CD4-positive, alpha-beta T cell treated with Interleukin-4 for 4 hours (primary cell): Measurements from ENCODE around the gene NUP37.
"Not testable (repeated sequence)": the region's sequence is repeated elsewhere in the genome, so short reads cannot be mapped to it uniquely, and the experiment has no call there.

Experiments used
- DNase-seq: peaks from one replicate; pipeline ENCODE4 v3.0.0-alpha.2; 2020

NUP37 gene

DNA sequence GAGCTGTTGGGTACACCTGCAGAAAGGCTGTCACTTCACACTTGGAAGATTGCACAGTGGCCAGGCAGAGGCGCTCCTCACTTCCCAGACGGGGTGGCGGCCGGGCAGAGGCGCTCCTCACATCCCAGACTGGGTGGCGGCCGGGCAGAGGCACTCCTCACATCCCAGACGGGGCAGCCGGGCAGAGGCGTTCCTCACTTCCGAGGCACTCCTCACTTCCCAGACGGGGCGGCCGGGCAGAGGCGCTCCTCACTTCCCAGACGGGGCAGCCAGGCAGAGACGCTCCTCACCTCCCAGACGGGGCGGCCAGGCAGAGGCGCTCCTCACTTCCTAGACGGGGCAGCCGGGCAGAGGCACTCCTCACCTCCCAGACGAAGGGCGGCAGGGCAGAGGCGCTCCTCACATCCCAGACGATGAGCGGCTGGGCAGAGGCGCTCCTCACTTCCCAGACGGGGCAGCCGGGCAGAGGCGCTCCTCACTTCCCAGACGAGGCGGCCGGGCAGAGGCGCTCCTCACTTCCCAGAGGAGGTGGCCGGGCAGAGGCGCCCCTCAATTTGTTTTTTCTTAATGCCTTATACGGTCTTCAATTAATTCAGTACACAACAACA is 30.6 kb downstream of the NUP37 start:
- DNase-seq: not testable (repeated sequence)

DNA sequence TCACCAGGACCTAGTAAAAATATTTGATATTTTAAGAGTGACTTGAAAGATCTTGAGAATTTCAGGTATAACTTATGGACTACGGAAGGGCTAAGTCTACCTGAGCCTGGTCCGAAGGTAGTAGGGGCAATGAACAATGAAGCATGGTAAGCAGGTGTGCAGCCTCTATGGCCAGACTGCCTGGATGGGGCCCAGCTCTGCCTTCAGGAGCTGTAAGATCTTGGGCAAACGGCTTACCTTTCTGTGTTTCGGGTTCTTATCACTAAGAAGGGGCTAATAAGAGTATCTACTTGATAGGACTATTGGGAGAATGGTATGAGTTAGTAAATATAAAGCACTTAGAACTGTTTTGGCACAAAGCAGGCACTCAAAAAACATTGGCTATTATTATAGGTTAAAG is 39.1 kb downstream of the NUP37 start:
- DNase-seq: no peak

DNA sequence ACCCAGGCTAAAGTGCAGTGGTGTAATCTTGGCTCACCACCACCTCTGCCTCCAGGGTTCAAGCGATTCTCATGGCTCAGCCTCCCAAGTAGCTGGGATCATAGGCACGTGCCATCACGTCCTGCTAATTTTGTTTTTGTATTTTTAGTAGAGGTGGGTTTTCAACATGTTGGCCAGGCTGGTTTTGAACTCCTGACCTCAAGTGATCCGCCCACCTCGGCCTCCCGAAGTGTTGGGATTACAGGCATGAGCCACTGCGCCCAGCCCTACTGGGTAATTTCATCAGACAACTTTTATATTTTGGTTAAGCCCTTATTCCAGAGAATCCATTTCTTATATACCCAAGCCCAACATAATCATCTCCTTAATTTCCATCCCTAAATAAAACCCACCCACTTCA is 47.8 kb downstream of the NUP37 start:
- not testable (repeated sequence) for DNase-seq

DNA sequence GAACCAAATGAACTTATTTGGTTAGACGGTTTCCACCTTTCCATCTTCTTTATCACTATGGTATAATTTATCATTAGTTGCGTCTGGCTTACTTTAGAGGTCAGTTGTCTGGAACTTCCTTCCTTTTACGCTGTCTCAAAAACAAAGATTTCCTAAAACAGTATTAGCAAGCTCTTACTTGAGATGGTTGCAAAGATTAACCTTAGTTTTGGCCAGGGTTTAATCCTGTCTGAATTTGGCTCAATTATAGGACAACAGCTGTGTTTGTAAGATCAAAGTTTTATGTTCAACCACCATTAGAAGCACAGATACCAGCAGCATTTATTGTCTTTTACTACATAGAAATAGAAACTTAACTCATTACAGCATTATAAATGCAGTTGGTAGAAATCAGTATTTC is 50.2 kb downstream of the NUP37 start:
- DNase-seq: no peak

DNA sequence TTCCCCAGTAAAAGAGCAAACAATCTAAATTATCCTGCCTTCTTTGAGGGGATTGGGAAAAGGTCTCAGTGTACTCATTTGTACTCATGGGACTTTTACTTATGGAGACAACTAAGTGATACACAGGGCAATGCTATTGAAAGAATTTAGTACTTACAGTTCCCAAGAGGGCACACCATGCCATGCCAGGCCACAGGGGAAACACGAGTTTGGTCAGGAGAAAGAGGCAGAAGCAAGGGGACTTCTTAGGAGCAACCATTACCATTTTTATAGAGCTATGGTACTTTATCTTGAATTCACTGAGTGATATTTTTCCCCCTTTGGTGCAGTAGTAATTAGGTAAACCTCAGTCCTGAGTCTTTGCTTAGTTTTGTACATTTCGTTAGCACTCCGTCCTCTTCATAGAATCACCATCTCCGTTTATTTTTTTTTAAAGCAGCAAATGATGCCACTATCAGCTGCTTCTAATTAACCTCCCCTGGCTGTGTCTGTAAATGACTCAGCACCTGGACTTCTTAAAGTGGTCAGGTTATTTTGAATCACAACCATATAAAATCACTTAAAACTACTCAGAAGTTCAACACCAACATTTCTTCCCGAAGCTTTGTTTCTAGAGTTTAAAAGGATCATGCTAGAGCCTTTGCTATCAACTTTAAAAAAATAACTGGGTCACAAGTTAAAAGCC is 52.2 kb downstream of the NUP37 start:
- DNase-seq: no peak

DNA sequence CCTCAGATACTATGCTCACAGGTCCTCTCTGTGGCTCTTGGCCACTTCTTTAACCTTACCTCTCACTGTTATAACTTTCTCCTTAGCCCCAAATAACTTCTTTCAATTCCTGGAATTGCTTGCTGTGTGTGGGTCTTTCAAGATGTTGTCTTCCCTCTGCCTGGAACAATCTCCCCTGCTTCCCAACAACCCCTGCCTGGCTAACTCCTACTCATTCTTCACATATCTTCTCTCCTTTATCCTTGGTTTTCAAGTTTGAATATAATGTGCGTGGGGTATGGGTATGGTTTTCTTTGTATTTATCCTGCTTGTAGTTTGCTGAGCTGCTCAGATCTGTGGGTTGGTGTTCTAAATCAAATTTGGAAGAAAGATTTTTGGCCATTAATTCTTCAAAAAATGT is 55.4 kb downstream of the NUP37 start:
- no peak for DNase-seq

DNA sequence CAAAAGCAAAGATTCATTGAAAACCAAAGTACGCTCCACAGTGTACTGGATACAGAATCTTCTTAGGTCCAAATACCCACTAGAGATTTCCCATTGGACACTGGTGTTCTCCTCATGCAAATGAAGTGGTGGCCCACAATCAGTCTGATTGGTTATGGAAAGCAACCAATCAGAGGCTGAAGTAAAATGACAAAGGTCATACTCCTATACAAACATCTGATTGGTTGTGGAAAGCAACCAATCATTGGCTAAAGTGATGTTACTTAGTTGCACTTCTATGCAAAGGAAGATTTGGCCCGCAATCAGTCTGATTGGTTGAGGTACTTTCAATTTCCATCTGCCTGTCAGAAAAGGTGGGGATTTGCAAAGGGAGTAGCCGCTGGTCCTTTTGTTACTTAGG is 56.8 kb downstream of the NUP37 start:
- no peak for DNase-seq

DNA sequence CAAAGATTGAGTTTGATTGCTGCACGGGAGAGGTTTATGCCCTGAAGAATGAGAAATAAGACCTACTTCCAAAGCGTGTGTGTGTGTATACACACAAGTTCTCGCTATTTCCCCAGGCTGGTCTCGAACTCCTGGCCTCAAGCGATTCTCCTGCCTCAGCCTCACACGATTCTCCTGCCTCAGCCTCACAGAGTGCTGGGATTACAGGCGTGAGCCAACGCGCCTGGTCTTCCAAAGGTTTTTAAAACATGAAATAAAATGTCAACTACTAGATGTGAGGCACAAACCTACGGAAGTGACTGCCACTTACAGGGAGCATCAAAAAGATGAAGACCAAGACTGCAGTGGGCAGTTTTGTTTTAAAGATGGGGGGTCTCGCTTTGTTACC is 57.5 kb downstream of the NUP37 start:
- no peak for DNase-seq

DNA sequence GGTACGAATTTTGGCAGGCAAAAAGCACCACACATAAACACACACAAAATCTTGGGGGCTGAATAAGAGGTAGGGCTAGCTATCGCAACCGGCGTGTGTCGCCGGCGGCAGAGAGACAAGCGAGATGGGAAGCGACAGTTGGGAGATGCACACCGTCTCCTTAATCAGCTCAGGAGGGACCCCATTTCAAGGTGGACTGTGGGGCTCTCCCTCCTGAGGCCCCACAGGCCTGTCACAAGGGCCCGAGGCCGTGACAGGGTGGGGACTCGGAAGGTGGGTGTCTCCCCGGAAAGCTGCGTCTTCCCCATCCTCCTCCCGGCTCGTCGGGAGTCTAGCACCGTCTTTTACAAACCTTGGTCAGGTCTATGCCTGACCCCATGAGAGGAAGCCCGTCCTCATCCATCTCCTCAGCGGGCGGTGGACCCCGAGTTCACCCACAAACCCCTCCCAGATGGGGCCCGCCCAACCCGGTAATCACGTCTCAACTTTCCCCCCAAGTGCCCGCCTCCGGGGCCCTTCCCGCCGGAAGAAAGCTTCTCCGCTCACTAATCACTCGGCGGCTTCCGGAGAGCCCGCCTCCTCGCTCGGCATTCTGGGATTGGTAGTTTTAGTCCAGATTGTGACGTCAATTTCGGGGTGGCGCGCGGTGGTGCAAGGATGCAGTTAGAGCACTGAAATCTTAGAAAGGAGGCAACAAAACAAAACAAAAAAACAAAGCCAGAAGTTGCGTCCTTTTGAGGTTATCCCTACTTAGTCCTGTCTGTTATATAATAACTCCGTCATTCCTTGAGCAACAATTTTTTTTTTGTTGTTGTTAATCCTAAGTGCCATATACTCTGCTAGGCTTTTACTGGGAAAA is 58.1 kb downstream of the NUP37 start, which contains the start of gene WASHC3:
TSS of gene WASHC3 (minus strand) at position 432 of the 859 bp plus-strand sequence. CDS start at position 403, 29 bp downstream.
- peak; percentile 95 for DNase-seq

DNA sequence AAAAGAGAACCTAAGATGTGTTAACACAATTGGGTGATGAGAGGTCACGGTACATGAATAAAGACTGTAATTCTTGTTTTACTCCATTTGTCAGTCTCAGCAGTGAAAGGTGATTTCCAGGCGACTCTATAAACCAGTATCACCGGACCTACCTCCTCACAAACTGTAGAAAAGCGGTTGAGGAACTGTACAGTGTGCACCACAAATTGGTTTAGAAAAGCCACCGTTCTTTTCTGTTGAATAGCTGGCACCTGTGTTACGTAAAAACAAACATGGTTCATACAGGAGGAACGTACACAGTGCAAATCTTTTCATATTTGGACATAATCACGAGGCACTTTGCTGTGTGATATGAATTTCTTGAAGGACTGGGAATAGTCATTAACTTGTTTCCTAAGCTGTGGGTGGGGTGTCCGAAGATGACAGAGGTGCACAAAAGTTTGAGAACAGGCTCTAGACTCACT is 58.8 kb downstream of the NUP37 start:
- DNase-seq: peak; percentile 73

DNA sequence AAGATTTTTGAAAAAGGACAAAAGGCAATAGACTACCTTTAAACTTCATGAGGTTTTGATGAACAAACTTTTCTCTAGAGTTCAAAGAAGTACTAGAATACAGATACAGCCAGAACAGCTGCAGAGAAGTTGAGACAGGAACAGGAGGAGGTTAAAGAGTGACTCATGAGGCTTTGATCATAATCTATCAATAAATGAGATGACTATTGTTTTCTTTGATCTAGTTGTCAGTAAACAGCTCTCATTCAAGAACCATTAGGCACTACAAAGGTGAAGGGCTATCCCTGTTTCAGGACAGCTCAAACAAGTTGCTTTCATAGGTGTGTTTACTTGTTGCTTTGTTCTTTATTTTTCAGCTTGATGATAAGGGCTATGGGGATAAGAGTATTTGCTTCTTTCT is 60.6 kb downstream of the NUP37 start:
- DNase-seq: peak; percentile 82

DNA sequence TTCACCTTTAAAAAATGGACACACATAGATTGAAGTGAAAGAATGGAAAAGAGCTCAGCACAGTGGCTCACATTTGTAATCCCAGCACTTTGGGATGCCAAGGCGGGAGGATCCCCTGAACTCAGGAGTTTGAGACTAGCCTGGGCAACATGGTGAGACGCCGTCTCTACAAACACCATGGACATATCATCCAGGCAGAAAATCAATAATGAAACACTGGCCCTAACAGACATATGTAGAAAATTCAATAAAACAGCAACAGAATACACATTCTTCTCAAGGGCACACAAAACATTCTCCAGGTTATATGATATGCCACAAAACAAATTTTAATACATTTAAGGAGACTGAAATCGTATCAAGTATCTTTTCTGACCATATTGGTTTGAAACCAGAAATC is 65.6 kb downstream of the NUP37 start:
- DNase-seq: no peak

DNA sequence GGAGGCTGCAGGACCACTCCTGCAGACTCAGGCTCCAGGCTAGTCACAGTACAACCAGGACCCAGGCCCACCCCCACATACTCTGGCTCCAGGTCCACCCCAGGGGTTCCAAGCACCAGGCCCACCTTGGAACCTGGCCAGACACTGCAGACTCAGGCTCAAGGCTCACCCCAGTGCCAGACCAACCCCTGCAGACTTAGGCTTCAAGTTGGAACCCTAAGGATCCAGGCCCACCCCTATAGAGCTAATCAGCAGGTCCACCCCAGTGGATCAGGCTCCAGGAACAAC is 66.9 kb downstream of the NUP37 start:
- DNase-seq: no peak

DNA sequence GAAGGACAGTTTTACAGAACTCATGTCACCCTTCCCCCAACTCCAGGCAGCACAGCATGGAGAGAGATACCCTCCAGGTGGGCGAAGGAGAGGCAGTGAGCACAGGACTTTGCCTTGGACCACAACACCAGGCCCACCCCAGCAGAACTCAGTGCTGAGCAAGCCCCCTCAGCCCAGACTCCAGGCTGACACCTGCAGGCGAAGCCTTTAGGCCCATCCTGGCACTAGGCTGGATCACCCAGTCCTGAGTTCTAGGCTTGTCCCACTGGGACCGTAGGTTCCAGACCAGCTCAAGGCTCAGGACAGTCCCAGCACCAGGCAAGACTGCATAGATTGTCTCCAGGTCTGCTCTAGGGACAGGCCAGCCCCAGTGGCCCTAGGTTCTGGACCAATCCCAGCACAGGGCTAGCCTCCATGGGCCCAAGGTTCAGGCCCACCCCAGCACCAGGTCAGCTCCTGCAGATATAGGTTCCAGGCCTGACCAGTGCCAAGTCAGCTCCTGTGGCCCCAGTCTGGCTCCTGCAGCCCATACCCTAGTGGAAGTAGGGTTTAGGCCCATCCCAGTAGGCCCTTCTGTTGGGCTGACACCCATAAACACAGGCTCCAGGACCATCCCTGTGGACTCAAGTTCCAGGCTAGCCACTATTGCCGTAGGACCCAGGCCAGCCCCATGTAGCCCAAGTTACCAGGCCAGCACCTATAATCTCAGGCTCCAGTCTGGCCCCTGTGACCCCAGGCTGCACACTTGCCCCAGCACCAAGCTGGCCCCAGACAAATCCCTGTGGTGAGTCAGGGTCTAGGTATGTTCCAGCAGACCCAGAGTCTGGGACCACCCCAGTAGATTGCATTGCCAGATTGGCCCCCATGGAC is 67.5 kb downstream of the NUP37 start:
- no peak for DNase-seq

DNA sequence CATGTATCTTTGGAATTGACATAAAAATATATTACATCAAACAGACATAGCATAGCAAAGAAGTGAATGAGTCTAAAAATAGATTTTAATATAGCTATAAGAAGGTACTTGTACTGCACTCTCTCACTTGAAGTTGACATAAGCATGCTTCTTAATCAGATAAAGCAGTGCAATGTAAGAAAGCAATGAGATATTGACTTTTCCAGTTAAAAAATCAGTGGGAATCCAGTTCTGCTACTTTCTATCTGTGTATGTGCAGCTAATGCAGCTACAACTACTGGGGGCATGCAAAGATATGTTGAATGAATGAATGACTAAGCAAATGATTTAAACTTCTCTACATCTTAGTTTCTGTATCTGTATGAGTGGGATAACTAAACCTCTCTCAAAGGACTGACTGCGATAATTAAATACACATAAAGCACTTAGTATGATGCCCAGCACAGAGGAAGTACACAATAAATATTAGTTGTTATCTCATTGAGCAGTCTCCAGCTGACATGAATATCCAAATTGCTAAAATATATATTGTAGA is 68.4 kb downstream of the NUP37 start:
- DNase-seq: no peak

DNA sequence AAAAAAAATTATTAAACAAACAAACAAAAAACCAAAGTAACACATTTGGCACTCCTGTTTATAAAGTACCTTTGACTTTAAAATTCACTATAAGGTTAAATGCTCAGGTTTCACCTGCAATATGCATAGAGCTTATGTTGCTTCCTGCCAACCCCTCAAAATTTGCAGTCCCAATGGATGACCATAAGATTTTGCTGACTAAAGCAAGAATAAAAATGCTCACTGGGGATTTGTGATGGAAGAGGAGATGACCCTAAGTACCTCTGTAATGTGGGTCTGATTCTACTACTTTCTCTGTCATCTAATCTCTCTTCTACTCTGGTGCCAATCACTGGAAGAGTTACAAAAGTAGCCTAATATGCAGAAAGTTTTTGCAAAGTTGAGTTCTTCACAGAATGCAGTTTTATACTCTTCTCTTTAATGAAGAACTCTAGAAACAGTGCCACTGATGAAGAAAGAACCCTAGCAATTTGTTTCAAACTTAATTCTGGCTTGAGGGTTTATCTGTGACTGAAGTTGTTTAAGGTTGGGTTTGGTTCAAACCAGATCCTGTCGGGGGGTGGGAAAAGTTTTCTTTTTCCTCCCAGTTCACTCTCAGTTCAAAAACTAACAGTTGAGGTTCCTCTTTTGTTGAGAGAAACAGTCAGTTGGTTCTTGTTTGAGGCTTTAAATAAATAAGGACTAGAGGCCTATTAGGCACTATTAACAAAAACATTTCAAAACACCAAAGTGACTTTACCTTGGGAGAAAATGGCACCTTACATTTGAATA is 69.1 kb downstream of the NUP37 start:
- no peak for DNase-seq

DNA sequence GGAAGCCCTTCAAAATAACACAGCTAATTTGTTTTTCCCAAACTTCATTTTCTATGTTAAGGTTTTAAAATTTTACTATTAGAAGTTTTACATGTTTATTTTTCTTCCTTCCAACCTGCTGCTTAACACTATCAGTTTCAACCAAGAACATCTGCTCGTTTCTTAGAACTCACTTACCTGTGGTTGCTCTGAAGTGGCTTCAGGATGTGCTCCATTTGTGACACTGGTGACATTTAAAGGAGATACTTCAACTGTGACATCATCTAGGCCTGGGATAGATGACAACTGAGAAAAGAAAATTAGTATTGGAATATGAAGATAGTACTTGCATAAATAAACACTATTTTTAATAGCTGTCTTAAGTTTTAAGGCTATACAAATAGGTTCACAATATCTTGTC is 76.0 kb downstream of the NUP37 start:
- DNase-seq: peak; percentile 60

DNA sequence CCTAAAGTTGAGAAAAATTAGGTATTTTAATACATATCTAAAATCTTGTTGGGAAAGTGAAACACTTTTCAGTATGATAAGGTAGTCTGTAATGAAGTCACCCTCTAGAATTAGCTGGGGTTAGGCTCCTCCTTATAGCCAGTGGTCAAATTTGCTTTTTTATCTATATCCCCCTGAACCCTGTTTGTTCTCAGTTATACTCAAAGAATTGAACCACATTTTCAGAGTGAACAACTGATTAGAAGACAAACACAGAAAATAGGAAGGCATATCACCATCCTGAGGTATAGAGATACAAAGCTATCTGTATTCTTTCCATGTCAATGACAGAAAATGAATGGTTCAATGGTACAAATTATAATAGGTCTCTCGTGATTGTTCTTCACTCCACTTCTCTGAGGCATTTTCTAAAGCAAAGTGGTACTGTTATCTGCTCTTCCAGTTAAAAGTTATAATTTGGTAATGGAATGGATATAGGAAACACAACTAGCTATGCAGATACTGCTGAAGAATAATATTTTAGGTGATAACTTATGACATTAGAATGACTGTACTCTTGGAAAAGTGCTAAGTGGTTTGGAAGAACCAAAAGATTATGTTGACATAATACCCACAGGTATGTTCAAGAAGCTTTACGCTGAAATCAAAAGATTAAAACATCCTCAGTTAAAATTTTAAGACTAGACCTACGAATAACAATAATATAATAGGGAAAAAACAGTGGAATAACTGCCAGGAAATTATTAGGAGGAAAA is 85.7 kb downstream of the NUP37 start:
- no peak for DNase-seq

DNA sequence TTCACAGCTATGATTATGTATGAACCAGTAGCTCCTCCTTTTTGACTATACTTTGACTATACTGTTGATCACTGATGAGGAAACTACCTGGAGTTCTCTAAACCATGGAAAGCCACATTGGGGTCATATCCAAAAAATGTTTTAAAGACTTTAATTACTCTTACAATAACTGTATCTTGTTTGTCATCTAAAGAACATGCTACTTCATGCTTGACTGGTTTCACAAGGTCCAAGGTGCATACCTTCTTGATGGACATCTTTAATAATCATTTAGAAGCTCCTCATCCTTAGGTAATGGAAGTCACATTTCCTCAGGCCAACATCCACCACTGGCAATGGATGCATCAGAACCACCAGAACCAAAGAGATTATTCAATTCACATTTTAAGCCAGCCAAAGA is 88.1 kb downstream of the NUP37 start:
- no peak for DNase-seq

DNA sequence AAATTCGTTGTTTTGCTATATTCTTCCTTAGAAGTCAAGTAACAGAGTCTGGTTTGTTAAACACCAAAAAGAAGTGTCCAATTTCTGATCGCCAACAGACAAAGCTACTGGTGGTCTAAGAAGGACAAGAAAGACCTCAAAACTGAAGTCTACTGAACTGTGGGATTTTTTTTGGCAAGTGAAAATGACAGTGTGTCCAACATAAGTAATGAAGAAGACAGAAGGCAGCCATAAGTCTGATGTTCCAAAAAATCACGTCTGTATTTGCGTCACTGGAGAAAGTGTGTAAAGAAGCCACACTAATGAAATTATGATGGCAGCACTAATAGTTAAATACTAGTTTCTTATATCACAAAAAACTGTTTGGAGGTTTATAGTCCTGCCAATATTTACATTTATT is 90.8 kb downstream of the NUP37 start:
- DNase-seq: no peak

DNA sequence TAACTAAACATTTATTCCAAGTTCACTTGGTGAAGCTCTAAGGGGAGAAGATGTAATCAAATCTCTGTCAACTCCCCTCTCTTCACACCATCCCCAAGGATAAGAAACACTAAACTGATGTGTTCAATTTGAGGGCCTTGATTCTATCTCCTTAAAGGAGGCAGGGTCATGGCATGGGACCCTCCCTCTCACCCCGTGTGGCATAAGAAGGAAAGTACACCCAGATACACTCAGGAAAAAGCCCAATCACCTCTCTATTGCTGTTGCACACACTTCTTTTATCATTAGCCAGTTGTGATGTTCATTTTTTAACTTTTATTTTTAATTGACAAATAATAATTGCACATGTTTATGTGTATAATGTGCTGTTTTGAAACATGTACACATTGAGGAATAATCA is 93.2 kb downstream of the NUP37 start:
- no peak for DNase-seq
